ENCODE data around the gene PLCB4. TPM values are rescaled to one million over a fixed set of nuclear protein-coding genes. Genes with fewer than 3 reads are reported as not detected.

PLCB4 gene
- total RNA-seq, 1 experiment from 2014 or later, result 14.9 TPM

DNA sequence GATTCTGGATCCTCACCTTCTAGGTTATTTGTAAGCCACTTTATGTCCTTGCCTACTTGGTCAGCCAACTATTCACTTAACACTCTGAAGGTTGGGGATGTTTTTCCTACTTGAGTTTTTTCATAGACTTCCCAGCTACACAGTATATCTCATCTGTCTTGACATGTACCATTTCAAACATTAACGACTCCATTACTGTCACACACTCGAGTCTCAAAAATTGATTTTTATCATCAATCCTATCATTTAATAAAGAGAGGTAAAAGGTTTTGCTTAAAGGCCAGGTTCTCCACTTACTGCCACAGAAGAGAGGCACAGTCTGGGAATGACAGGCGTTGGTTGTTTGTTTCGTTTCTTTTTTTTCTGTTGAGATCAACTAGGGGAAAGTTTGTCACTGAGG, 407.3 kb downstream of the PLCB4 start:
- Histone ChIP-seq H3K27me3 (ENCODE audit: insufficient read depth, low read depth) (no peaks in the 10 kb centered on the region), H3K4me2 (no peak overlapping the region), H3K27ac (no peak overlapping the region), H3K9me2 (ENCODE audit: insufficient read depth) (no peaks in the 10 kb centered on the region), H2AFZ (no peak overlapping the region), H3K4me3 (no peak overlapping the region), H3K36me3 (ENCODE audit: low read depth) (no peaks in the 10 kb centered on the region), H3K9me3 (ENCODE audit: insufficient read depth, low read depth) (no peaks in the 10 kb centered on the region; the same call in 1 of the 2 replicates), H3K4me1 (replicated peaks; ENCODE audit: insufficient read depth) (no peaks in the 10 kb centered on the region), H3K79me2 (ENCODE audit: low read depth) (no peaks in the 10 kb centered on the region), H3F3A (ENCODE audit: insufficient read depth, low read depth) (no peaks in the 10 kb centered on the region), H4K20me1 (ENCODE audit: insufficient read depth) (no peaks in the 10 kb centered on the region)
- no peak for DNase-seq
- ChIA-PET CTCF (no interaction called here), POLR2A (ENCODE audit: unreplicated experiment) (no interaction called here)
- BruUV-seq (replicated peaks), result no TSS peak
- no peak for TF ChIP-seq EZH2 (IDR thresholded peaks at IDR 0.05; ENCODE audit: low read depth)
- TF ChIP-seq CTCF (conservative IDR thresholded peaks at IDR 0.05), result no peak
- intact Hi-C loops (cut with micrococcal nuclease; ENCODE audit: unreplicated experiment), result no loop called here

- Histone ChIP-seq H3K27ac (no peak overlapping the region), H3K27me3 (ENCODE audit: insufficient read depth, low read depth) (no peaks in the 10 kb centered on the region), H4K20me1 (ENCODE audit: insufficient read depth) (no peaks in the 10 kb centered on the region), H3K4me2 (no peak overlapping the region), H3K4me3 (no peak overlapping the region), H3K36me3 (ENCODE audit: low read depth) (no peaks in the 10 kb centered on the region), H2AFZ (no peak overlapping the region), H3K4me1 (replicated peaks; ENCODE audit: insufficient read depth) (no peaks in the 10 kb centered on the region), H3F3A (ENCODE audit: insufficient read depth, low read depth) (no peaks in the 10 kb centered on the region), H3K9me2 (ENCODE audit: insufficient read depth) (no peaks in the 10 kb centered on the region), H3K79me2 (ENCODE audit: low read depth) (no peaks in the 10 kb centered on the region), H3K9me3 (ENCODE audit: insufficient read depth, low read depth) (no peaks in the 10 kb centered on the region; the same call in 1 of the 2 replicates)
- DNase-seq, result no peak
- no TSS peak for BruUV-seq (replicated peaks)
- intact Hi-C loops (cut with micrococcal nuclease; ENCODE audit: unreplicated experiment), result no loop called here
- TF ChIP-seq CTCF (conservative IDR thresholded peaks at IDR 0.05) (no peak), EZH2 (IDR thresholded peaks at IDR 0.05; ENCODE audit: low read depth) (no peak)
- CTCF ChIA-PET, result no interaction called here
- POLR2A ChIA-PET (ENCODE audit: unreplicated experiment), result no interaction called here
These were observed 407.8 kb downstream of the PLCB4 start for GRCh38 chr20:9476637-9477036.

DNA sequence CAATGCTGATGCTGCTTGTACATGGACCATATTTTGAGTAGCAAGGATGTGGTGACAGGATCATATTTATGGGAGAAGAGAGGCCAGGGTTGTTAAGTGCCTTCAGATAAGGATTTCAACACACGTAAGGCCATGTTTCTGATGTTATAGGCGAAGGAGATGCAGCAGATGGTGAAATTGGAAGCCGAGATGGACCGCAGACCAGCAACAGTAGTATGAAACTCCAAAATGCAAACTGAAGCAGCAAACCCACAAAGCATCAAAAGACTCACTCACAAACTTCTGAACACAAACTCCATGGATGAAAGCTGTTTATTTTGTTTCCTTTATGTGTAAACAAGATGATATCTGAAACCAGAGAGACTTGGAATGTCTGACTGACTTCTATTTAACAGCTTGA, 409.9 kb downstream of the PLCB4 start:
- no peaks in the 10 kb centered on the region for H4K20me1 ChIP-seq (ENCODE audit: insufficient read depth)
- no peaks in the 10 kb centered on the region for H3K27me3 ChIP-seq (ENCODE audit: insufficient read depth, low read depth)
- H3F3A ChIP-seq (ENCODE audit: insufficient read depth, low read depth), result no peaks in the 10 kb centered on the region
- intact Hi-C loops (cut with micrococcal nuclease; ENCODE audit: unreplicated experiment), result no loop called here
- no peak for DNase-seq
- no TSS peak for BruUV-seq (replicated peaks)
- TF ChIP-seq CTCF (conservative IDR thresholded peaks at IDR 0.05), result no peak
- no peak for TF ChIP-seq EZH2 (IDR thresholded peaks at IDR 0.05; ENCODE audit: low read depth)
- H3K79me2 ChIP-seq (ENCODE audit: low read depth), result no peaks in the 10 kb centered on the region
- H3K4me1 ChIP-seq (replicated peaks; ENCODE audit: insufficient read depth), result no peaks in the 10 kb centered on the region
- H2AFZ ChIP-seq, result no peak overlapping the region
- H3K27ac ChIP-seq, result no peak overlapping the region
- H3K4me2 ChIP-seq, result no peak overlapping the region
- no peak overlapping the region for H3K4me3 ChIP-seq
- no peaks in the 10 kb centered on the region; the same call in 1 of the 2 replicates for H3K9me3 ChIP-seq (ENCODE audit: insufficient read depth, low read depth)
- CTCF ChIA-PET, result no interaction called here
- no peaks in the 10 kb centered on the region for H3K36me3 ChIP-seq (ENCODE audit: low read depth)
- no peaks in the 10 kb centered on the region for H3K9me2 ChIP-seq (ENCODE audit: insufficient read depth)
- POLR2A ChIA-PET (ENCODE audit: unreplicated experiment), result no interaction called here

Data from PC-9 (cell line).